Measurements from ENCODE around the gene CDH11.

- no peak for TF ChIP-seq CTCF (IDR thresholded peaks at IDR 0.05 in 8 of 11, conservative IDR thresholded peaks at IDR 0.05 in 3 of 11)
- no peak for TF ChIP-seq POLR2AphosphoS5 (IDR thresholded peaks at IDR 0.05)
- TF ChIP-seq POLR2A (IDR thresholded peaks at IDR 0.05) = no peak
Measured at GRCh38 chr16:65118871-65119270, 3.0 kb downstream of the CDH11 start.

Data from spleen (tissue), 7 donors.